Measurements from ENCODE around the gene PPFIA4. TPM values are rescaled to one million over a fixed set of nuclear protein-coding genes. Genes with fewer than 3 reads are reported as not detected.

Gene PPFIA4
- total RNA-seq, 1 experiment from 2014 or later, result 3.0 TPM

DNA sequence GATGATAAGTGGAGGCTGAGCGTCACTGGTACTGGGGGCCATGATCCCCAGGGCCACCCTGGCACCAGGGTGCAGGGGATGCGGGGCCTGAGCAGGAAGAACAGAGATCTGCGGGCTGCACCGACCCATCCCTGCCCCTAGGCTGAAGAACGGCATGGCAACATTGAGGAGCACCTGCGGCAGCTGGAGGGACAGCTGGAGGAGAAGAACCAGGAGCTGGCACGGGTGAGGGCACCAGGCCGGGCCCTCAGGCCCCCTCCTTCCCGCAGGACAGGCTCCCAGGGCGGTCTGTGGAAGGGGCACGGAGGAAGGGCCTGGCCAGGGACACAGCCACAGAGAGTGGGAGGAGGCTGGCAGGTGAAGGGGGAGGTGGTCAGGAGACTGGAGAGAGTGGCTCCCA is 21.8 kb downstream of the PPFIA4 start:
- no peak overlapping the region for H3K4me3 ChIP-seq (ENCODE audit: low read depth, low read length, poor library complexity, severe bottlenecking)
- ChIA-PET POLR2A (ENCODE audit: low non-redundant PET) (no interaction called here), CTCF (interaction anchor here (0.6 kb wide), 1 partner anchor 36 kb away, joined by 3 read pairs; no protein-coding TSS in a partner anchor)
- TF ChIP-seq EZH2 (IDR thresholded peaks at IDR 0.05; ENCODE audit: borderline replicate concordance, low read depth, low read length, poor library complexity, severe bottlenecking), result no peak
- TF ChIP-seq, protein P1, sequence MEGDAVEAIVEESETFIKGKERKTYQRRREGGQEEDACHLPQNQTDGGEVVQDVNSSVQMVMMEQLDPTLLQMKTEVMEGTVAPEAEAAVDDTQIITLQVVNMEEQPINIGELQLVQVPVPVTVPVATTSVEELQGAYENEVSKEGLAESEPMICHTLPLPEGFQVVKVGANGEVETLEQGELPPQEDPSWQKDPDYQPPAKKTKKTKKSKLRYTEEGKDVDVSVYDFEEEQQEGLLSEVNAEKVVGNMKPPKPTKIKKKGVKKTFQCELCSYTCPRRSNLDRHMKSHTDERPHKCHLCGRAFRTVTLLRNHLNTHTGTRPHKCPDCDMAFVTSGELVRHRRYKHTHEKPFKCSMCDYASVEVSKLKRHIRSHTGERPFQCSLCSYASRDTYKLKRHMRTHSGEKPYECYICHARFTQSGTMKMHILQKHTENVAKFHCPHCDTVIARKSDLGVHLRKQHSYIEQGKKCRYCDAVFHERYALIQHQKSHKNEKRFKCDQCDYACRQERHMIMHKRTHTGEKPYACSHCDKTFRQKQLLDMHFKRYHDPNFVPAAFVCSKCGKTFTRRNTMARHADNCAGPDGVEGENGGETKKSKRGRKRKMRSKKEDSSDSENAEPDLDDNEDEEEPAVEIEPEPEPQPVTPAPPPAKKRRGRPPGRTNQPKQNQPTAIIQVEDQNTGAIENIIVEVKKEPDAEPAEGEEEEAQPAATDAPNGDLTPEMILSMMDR (conservative IDR thresholded peaks at IDR 0.05; ENCODE audit: low read depth, low read length), result no peak
- no peaks in the 10 kb centered on the region for H3K36me3 ChIP-seq (ENCODE audit: insufficient read depth, low read length, poor library complexity, severe bottlenecking)
- no peaks in the 10 kb centered on the region for H3K9me3 ChIP-seq (ENCODE audit: low read depth, low read length, poor library complexity, severe bottlenecking)
- no TSS peak for BruUV-seq (replicated peaks)
- DNase-seq (ENCODE audit: low spot score), result no peak
- H3K27ac ChIP-seq (ENCODE audit: low read depth, low read length, poor library complexity, severe bottlenecking), result no peak overlapping the region
- H3K4me1 ChIP-seq (ENCODE audit: insufficient read depth, low read length, poor library complexity, severe bottlenecking), result peaks cover 21% of the 10 kb centered on the region
- intact Hi-C loops (cut with micrococcal nuclease; ENCODE audit: unreplicated experiment), result no loop called here
- H3K27me3 ChIP-seq (replicated peaks; ENCODE audit: insufficient read depth, low read depth, low read length, poor library complexity), result no peaks in the 10 kb centered on the region

DNA sequence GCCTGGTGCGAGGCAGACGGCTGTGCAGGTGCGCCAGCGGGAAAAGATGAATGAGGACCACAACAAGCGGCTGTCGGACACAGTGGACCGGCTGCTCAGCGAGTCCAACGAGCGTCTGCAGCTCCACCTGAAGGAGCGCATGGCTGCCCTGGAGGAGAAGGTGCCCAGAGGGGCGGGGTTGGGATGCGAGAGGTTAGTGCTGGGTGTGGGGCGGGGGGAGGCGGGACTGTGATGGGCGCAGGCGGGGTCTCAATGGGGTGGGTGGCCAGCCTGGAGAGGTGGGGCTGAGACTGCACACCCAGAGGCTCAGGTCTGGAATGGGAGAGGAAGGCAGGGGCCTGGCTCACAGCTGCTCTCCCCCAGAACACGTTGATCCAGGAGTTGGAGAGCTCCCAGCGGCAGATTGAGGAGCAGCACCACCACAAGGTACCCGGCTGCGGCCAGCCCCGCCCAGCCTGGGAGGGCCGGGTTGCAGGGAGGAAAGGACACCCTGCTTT is 22.3 kb downstream of the PPFIA4 start:
- H3K27ac ChIP-seq (ENCODE audit: low read depth, low read length, poor library complexity, severe bottlenecking), result no peak overlapping the region
- BruUV-seq (replicated peaks), result no TSS peak
- H3K9me3 ChIP-seq (ENCODE audit: low read depth, low read length, poor library complexity, severe bottlenecking), result no peaks in the 10 kb centered on the region
- no peak for TF ChIP-seq EZH2 (IDR thresholded peaks at IDR 0.05; ENCODE audit: borderline replicate concordance, low read depth, low read length, poor library complexity, severe bottlenecking)
- TF ChIP-seq, protein P1 (conservative IDR thresholded peaks at IDR 0.05; ENCODE audit: low read depth, low read length), result no peak
- no peaks in the 10 kb centered on the region for H3K36me3 ChIP-seq (ENCODE audit: insufficient read depth, low read length, poor library complexity, severe bottlenecking)
- ChIA-PET POLR2A (ENCODE audit: low non-redundant PET) (no interaction called here), CTCF (interaction anchor here (0.6 kb wide), 1 partner anchor 35 kb away, joined by 3 read pairs; no protein-coding TSS in a partner anchor)
- H3K4me3 ChIP-seq (ENCODE audit: low read depth, low read length, poor library complexity, severe bottlenecking), result no peak overlapping the region
- no peaks in the 10 kb centered on the region for H3K27me3 ChIP-seq (replicated peaks; ENCODE audit: insufficient read depth, low read depth, low read length, poor library complexity)
- peaks cover 21% of the 10 kb centered on the region for H3K4me1 ChIP-seq (ENCODE audit: insufficient read depth, low read length, poor library complexity, severe bottlenecking)
- DNase-seq (ENCODE audit: low spot score), result no peak
- intact Hi-C loops (cut with micrococcal nuclease; ENCODE audit: unreplicated experiment), result no loop called here

DNA sequence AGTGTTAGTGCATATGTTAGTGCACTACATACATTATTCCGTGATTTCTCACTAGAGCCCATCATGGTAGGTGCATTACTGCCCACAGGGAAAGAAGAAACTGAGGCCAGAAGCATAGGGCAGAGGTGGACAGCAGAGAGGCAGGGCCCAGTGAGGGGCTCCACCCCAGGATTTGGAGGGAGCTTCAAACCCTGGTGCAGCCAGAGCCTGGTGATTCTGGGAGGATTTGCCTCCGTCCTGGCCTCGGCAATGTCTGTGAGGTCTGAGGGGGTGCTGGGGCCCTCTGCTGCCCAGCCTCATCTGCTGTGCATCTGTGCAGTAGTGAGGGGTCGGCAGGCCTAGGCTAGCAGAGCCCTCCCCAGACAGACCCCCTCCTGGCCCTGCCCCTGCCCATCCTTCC is 22.8 kb downstream of the PPFIA4 start:
- Histone ChIP-seq H3K9me3 (ENCODE audit: low read depth, low read length, poor library complexity, severe bottlenecking) (no peaks in the 10 kb centered on the region), H3K4me3 (ENCODE audit: low read depth, low read length, poor library complexity, severe bottlenecking) (no peak overlapping the region), H3K27ac (ENCODE audit: low read depth, low read length, poor library complexity, severe bottlenecking) (no peak overlapping the region), H3K36me3 (ENCODE audit: insufficient read depth, low read length, poor library complexity, severe bottlenecking) (no peaks in the 10 kb centered on the region), H3K27me3 (replicated peaks; ENCODE audit: insufficient read depth, low read depth, low read length, poor library complexity) (no peaks in the 10 kb centered on the region), H3K4me1 (ENCODE audit: insufficient read depth, low read length, poor library complexity, severe bottlenecking) (peaks cover 21% of the 10 kb centered on the region)
- no peak for DNase-seq (ENCODE audit: low spot score)
- POLR2A ChIA-PET (ENCODE audit: low non-redundant PET), result no interaction called here
- BruUV-seq (replicated peaks), result no TSS peak
- intact Hi-C loops (cut with micrococcal nuclease; ENCODE audit: unreplicated experiment), result no loop called here
- CTCF ChIA-PET, result no interaction called here
- TF ChIP-seq, protein P1 (conservative IDR thresholded peaks at IDR 0.05; ENCODE audit: low read depth, low read length), result no peak
- no peak for TF ChIP-seq EZH2 (IDR thresholded peaks at IDR 0.05; ENCODE audit: borderline replicate concordance, low read depth, low read length, poor library complexity, severe bottlenecking)

Measured in A673 (cell line).